Endothelial cell of umbilical vein (primary cell): ENCODE measurements around the gene BCL2L13. TPM values are rescaled to one million over a fixed set of nuclear protein-coding genes. Genes with fewer than 3 reads are reported as not detected.

Experiments
- BruUV-seq: library from RNA; stranded (reverse); fragments of 400-500 nt; replicated peaks from 2 replicates; lab custom pipeline; 2021; lab: Mats Ljungman, UMichigan
- CTCF ChIA-PET: fragments of 300-600, 350-600 bp; sonication (Branson Sonifier 250); formaldehyde crosslinking; loops from one replicate; lab custom pipeline; 2021; ENCODE audit warnings: antibody characterized with exemption, inconsistent platforms; lab: Charles Lee
- POLR2A ChIA-PET: fragments of 300-600, 350-600 bp; sonication (Branson Sonifier 250); formaldehyde crosslinking; loops from one replicate; lab custom pipeline; 2021; ENCODE audit warnings: antibody characterized with exemption, inconsistent platforms; lab: Charles Lee
- DNase-seq: peaks from one replicate; pipeline ENCODE4 v3.0.0-alpha.2; 2011; ENCODE audit warnings: low read depth, low spot score
- FAIRE-seq: peaks from 2 replicates; lab custom pipeline; 2011; peaks lifted over from hg19 to GRCh38; lab: Jason Lieb, UNC
- H2AFZ ChIP-seq: 2 replicates; pipeline ENCODE4 v1.6.0; 2012; ENCODE audit warnings: low read depth, low read length, control low read depth, inconsistent platforms
- H3K27ac ChIP-seq: 2 replicates; pipeline ENCODE4 v1.5.1; 2011; ENCODE audit warnings: low read depth, mild to moderate bottlenecking, control low read depth, low read length, moderate library complexity; ENCODE audit not compliant: insufficient read depth
- H3K27me3 ChIP-seq, 2 experiments: 2 replicates each; pipeline versions ENCODE4 v1.6.0 to v1.6.1; 2011; ENCODE audit warnings: low read length in 2 of 2, mixed read lengths in 1 of 2; ENCODE audit not compliant: control insufficient read depth in 2 of 2, insufficient read depth in 2 of 2
- H3K36me3 ChIP-seq, 2 experiments: 2 replicates in 1 of 2; 3 replicates in 1 of 2; pipeline ENCODE4 v1.5.1; 2011; ENCODE audit warnings: low read length in 2 of 2, mild to moderate bottlenecking in 1 of 2, moderate library complexity in 1 of 2; ENCODE audit not compliant: control insufficient read depth in 2 of 2, insufficient read depth in 2 of 2; ENCODE audit errors: extremely low read depth in 1 of 2
- H3K4me1 ChIP-seq: 3 replicates; pipeline ENCODE4 v1.5.1; 2011; ENCODE audit warnings: mild to moderate bottlenecking, low read length; ENCODE audit not compliant: control insufficient read depth, insufficient read depth; ENCODE audit errors: extremely low read depth
- H3K4me2 ChIP-seq: 2 replicates; pipeline ENCODE4 v1.6.1; 2011; ENCODE audit warnings: low read length, control low read depth, mixed read lengths; ENCODE audit not compliant: insufficient read depth
- H3K4me3 ChIP-seq, 3 experiments: fragments of 200-600 bp in 1 of 3; sonication (generic), shearing (Covaris generic) in 1 of 3; replicated peaks in 1 of 3; 2 replicates each; pipeline ENCODE4 v1.5.1; 2011 to 2016; ENCODE audit warnings: control low read depth in 3 of 3, low read length in 3 of 3, mild to moderate bottlenecking in 2 of 3, inconsistent platforms in 1 of 3, low read depth in 1 of 3, moderate library complexity in 1 of 3; ENCODE audit not compliant: insufficient read depth in 1 of 3
- H3K79me2 ChIP-seq: 2 replicates; pipeline ENCODE4 v1.6.0; 2012; ENCODE audit warnings: low read length, inconsistent platforms; ENCODE audit not compliant: control insufficient read depth, insufficient read depth
- H3K9ac ChIP-seq: replicated peaks from 2 replicates; pipeline ENCODE3; 2011; ENCODE audit warnings: low read length, control low read depth; ENCODE audit not compliant: insufficient read depth; ENCODE audit errors: extremely low read depth
- H3K9me1 ChIP-seq: replicated peaks from 3 replicates; pipeline ENCODE4 v1.6.0; 2011; ENCODE audit warnings: mild to moderate bottlenecking, low read length; ENCODE audit not compliant: control insufficient read depth, insufficient read depth; ENCODE audit errors: extremely low read depth
- H3K9me3 ChIP-seq: replicated peaks from 2 replicates; pipeline ENCODE4 v1.5.1; 2012; ENCODE audit warnings: low read length, inconsistent platforms; ENCODE audit not compliant: control insufficient read depth, insufficient read depth
- H4K20me1 ChIP-seq: replicated peaks from 2 replicates; pipeline ENCODE3; 2011; ENCODE audit warnings: mild to moderate bottlenecking, low read length; ENCODE audit not compliant: control insufficient read depth, insufficient read depth; ENCODE audit errors: extremely low read depth
- EZH2 ChIP-seq: IDR thresholded peaks from 2 replicates; pipeline ENCODE4 v1.6.1; 2012; ENCODE audit warnings: borderline replicate concordance, low read depth, mild to moderate bottlenecking, moderate library complexity, low read length, inconsistent platforms; ENCODE audit not compliant: severe bottlenecking
- FOS ChIP-seq: IDR thresholded peaks from 2 replicates; pipeline ENCODE4 v1.6.1; 2011; ENCODE audit warnings: mild to moderate bottlenecking, low read length, moderate library complexity, borderline replicate concordance; ENCODE audit not compliant: insufficient read depth
- GATA2 ChIP-seq: IDR thresholded peaks from 2 replicates; pipeline ENCODE4 v1.7.0; 2011; ENCODE audit warnings: low read depth, mild to moderate bottlenecking, moderate library complexity, mixed read lengths, low read length; ENCODE audit not compliant: insufficient read length, insufficient read depth
- JUN ChIP-seq: IDR thresholded peaks from 2 replicates; pipeline ENCODE4 v1.6.1; 2011; ENCODE audit warnings: borderline replicate concordance, low read depth; ENCODE audit not compliant: insufficient read length, insufficient read depth
- MAX ChIP-seq: IDR thresholded peaks from 2 replicates; pipeline ENCODE4 v1.6.1; 2011; ENCODE audit not compliant: insufficient read depth, insufficient read length
- MYC ChIP-seq: IDR thresholded peaks from one replicate; pipeline ENCODE4 v1.6.1; 2011; ENCODE audit warnings: mild to moderate bottlenecking, low read depth, low read length
- POLR2A ChIP-seq: IDR thresholded peaks from 2 replicates; pipeline ENCODE4 v1.6.1; 2012; ENCODE audit warnings: low read depth, mild to moderate bottlenecking, control low read depth, low read length
- POLR2AphosphoS5 ChIP-seq: IDR thresholded peaks from 2 replicates; pipeline ENCODE4 v1.6.1; 2012; ENCODE audit warnings: low read depth, mild to moderate bottlenecking, control low read depth, low read length, moderate library complexity; ENCODE audit not compliant: insufficient read depth
- dilution Hi-C: fragments of 300-500 bp; cut with MboI; formaldehyde crosslinking; loops from one replicate; pipeline ENCODE4 v1.15.0; 2019; ENCODE audit warnings: low sequenced_read_pairs; ENCODE audit not compliant: extremely low pct_ligation_motif_present
- intact Hi-C: fragments of 100-400 bp; cut with micrococcal nuclease; formaldehyde crosslinking; loops from one replicate; pipeline ENCODE4 v1.10.0; 2022
- polyA plus RNA-seq, 4 experiments: library from polyadenylated mRNA; depleted of rRNA in 3 of 4; stranded (reverse) in 3 of 4; unstranded in 1 of 4; fragments of >200 nt; gene quantifications; 2 replicates each; pipeline versions ENCODE4 v1.2.1 to v1.2.3, GENCODE V29; 2011 to 2012; ENCODE audit warnings: missing spikeins in 1 of 4
- total RNA-seq: library from RNA; stranded (reverse); gene quantifications from 2 replicates; pipeline ENCODE4 v1.2.3, GENCODE V29; 2021
- TF ChIP-seq, protein P1 (sequence below), 2 donors: IDR thresholded peaks; 1 replicate in 1 of 2; 2 replicates in 1 of 2; pipeline ENCODE4 v1.5.1; 2011; ENCODE audit warnings: low read length in 2 of 2, mild to moderate bottlenecking in 2 of 2, moderate library complexity in 2 of 2, control low read depth in 1 of 2, inconsistent platforms in 1 of 2, low read depth in 1 of 2; ENCODE audit not compliant: insufficient read depth in 1 of 2; ENCODE audit errors: extremely low read depth in 1 of 2

The BCL2L13 gene
- total and polyA plus RNA-seq, 2 donors (not counting 3 experiments of a cell fraction or from before 2014, with no cell fraction given): 28.1 to 36.2 TPM

DNA sequence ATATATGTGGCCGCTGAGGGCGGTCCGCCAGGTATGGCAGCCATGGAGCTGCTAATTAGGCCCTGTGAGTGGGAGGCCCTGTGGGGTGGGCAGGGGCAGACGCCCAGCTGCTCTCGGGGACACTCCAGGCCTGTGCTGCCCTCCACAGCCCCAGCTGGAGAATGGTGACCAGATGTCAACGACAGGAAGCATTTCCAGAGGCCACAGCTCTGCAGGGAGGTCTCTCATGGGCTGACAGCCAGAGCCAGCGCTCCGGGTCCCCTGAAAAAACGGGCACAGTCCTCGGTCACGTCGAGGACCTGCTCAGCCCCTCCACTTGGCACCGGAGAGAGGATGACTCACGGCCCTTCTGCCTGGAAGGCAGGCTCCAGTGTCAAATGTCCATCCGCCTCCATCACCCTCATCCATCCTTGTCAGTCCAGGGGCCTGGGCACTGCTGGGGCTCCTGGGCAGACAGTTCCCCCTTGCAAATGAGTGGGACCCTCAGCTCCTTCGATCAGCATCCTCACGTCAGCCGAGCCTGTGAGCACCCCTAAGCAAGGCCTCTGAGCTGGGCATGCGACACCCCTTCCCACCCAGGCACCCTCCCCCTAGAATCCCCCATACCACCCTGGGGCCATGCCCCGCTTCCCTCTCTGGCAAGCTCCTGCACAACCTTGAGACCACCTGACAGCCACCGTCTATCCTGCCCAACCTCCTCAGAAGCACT lies 133.8 kb downstream of the BCL2L13 start:
- peaks cover 41% of the 10 kb centered on the region for H3K79me2 ChIP-seq
- no peaks in the 10 kb centered on the region for H3K9me3 ChIP-seq
- DNase-seq: no peak
- POLR2A ChIA-PET: no interaction called here
- no peaks in the 10 kb centered on the region for H4K20me1 ChIP-seq
- no peak for TF ChIP-seq MYC
- TF ChIP-seq MAX: no peak
- no peak for TF ChIP-seq POLR2A
- no peak overlapping the region for H3K4me3 ChIP-seq
- BruUV-seq: no TSS peak
- CTCF ChIA-PET: interaction anchor here (0.6 to 2.0 kb wide), 7 partner anchors 13 to 304 kb away, joined by 3 to 9 read pairs (median 4); no protein-coding TSS in a partner anchor
- H3K36me3 ChIP-seq: no peaks in the 10 kb centered on the region
- dilution Hi-C loops (no loop called here), intact Hi-C loops (loop anchor here (10.0 kb wide), 1 partner anchor 138 kb away; the partner anchor contains the start of gene BCL2L13)
- no peak overlapping the region for H2AFZ ChIP-seq
- no peaks in the 10 kb centered on the region for H3K9me1 ChIP-seq
- no peak overlapping the region for H3K9ac ChIP-seq
- FAIRE-seq: peak; percentile 12
- no peaks in the 10 kb centered on the region for H3K27me3 ChIP-seq
- no peak overlapping the region for H3K4me2 ChIP-seq
- H3K4me1 ChIP-seq: peaks cover 13% of the 10 kb centered on the region
- H3K27ac ChIP-seq: no peak overlapping the region

DNA sequence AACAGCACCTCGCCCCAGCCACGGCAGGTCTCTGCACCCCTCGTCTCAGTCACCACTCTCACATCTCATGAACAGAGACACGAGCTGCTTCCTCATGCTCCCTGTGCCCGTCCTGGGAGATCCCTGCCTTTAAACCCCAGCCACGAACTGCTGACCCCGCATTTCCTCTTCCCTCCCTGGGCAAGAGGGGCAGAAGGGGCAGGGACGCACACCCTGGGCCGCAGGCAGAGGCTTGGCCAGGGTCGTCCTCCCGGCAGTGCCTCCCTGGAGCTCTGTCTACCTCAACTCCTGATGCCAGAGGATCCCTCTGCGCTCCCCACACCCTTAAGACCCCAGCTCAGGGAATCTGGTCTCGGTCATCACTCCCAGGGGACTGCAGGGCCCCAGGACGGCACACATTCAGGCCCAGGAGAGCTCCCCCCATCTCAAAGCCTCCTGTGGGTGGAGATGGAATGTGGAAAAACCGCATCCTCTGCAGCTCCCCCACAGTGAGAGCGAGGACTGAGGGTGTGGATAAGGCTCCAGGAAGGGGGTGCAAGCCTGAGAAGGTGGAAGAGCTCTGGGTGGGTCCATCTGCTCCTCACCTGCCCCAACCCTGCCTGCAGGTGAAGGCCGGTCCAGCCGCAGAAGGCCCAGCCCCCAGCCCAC lies 134.5 kb downstream of the BCL2L13 start:
- Histone ChIP-seq H3K27ac (no peak overlapping the region), H3K27me3 (no peaks in the 10 kb centered on the region), H3K9me3 (no peaks in the 10 kb centered on the region), H4K20me1 (no peaks in the 10 kb centered on the region), H3K9me1 (no peaks in the 10 kb centered on the region), H3K36me3 (no peaks in the 10 kb centered on the region), H3K4me1 (peaks cover 13% of the 10 kb centered on the region), H3K79me2 (peaks cover 35% of the 10 kb centered on the region), H3K9ac (peak overlapping the region; percentile 81), H3K4me2 (peak overlapping the region; percentile 68), H2AFZ (no peak overlapping the region), H3K4me3 (peak overlapping the region; percentile 52 to 72 (median 59))
- POLR2A ChIA-PET: no interaction called here
- CTCF ChIA-PET: interaction anchor here (0.6 to 2.0 kb wide), 8 partner anchors 13 to 305 kb away, joined by 3 to 9 read pairs (median 4); partner anchors contain the start of gene PEX26
- BruUV-seq: TSS peak; percentile 27
- intact Hi-C loops: loop anchor here (10.0 kb wide), 1 partner anchor 138 kb away; the partner anchor contains the start of gene BCL2L13
- DNase-seq (no peak), FAIRE-seq (no peak)
- TF ChIP-seq, protein P1, sequence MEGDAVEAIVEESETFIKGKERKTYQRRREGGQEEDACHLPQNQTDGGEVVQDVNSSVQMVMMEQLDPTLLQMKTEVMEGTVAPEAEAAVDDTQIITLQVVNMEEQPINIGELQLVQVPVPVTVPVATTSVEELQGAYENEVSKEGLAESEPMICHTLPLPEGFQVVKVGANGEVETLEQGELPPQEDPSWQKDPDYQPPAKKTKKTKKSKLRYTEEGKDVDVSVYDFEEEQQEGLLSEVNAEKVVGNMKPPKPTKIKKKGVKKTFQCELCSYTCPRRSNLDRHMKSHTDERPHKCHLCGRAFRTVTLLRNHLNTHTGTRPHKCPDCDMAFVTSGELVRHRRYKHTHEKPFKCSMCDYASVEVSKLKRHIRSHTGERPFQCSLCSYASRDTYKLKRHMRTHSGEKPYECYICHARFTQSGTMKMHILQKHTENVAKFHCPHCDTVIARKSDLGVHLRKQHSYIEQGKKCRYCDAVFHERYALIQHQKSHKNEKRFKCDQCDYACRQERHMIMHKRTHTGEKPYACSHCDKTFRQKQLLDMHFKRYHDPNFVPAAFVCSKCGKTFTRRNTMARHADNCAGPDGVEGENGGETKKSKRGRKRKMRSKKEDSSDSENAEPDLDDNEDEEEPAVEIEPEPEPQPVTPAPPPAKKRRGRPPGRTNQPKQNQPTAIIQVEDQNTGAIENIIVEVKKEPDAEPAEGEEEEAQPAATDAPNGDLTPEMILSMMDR (IDR thresholded peaks at IDR 0.05; ENCODE audit: extremely low read depth in 1 of 2, insufficient read depth in 1 of 2, low read depth in 1 of 2, low read length in 2 of 2): no peak
- TF ChIP-seq MYC (no peak), POLR2A (no peak), POLR2AphosphoS5 (no peak), GATA2 (no peak), FOS (no peak), JUN (no peak), MAX (no peak), EZH2 (no peak)
- dilution Hi-C loops: no loop called here
